Hematopoietic multipotent progenitor cell treated with erythropoietin and hydrocortisone succinate and interleukin-3 and kit ligand, for 6 days (in vitro differentiated cells): Measurements from ENCODE around the gene GUCA2B.

ENCODE experiments used
- DNase-seq: peaks from one replicate; pipeline ENCODE4 v3.0.0-alpha.2; 2015

GUCA2B gene

GRCh38 chr1:42143896-42144710 is 9.1 kb upstream of the GUCA2B start:
- DNase-seq: no peak

- no peak for DNase-seq
Measured at GRCh38 chr1:42144711-42145388, 8.4 kb upstream of the GUCA2B start.

GRCh38 chr1:42145389-42145716 is 7.9 kb upstream of the GUCA2B start:
- DNase-seq: no peak

- DNase-seq: no peak
Measured at GRCh38 chr1:42145764-42146625, 7.2 kb upstream of the GUCA2B start.

- DNase-seq: peak; percentile 79
Measured at GRCh38 chr1:42146626-42147320, 6.4 kb upstream of the GUCA2B start.

- DNase-seq: no peak
Measured at GRCh38 chr1:42148166-42148565, 5.0 kb upstream of the GUCA2B start.

GRCh38 chr1:42150651-42151050 is 2.6 kb upstream of the GUCA2B start:
- no peak for DNase-seq

GRCh38 chr1:42152119-42152518 is 1.1 kb upstream of the GUCA2B start:
- DNase-seq: no peak

GRCh38 chr1:42153624-42154023 is 414 bp downstream of the GUCA2B start:
- DNase-seq: no peak

GRCh38 chr1:42154685-42155084 is 1.5 kb downstream of the GUCA2B start:
- no peak for DNase-seq

- DNase-seq: no peak
Measured at GRCh38 chr1:42155362-42155761, 2.2 kb downstream of the GUCA2B start.

- peak; percentile 68 for DNase-seq
Measured at GRCh38 chr1:42157667-42158066, 4.5 kb downstream of the GUCA2B start.

- DNase-seq: no peak
Measured at GRCh38 chr1:42158189-42158588, 5.0 kb downstream of the GUCA2B start.

- no peak for DNase-seq
Measured at GRCh38 chr1:42162181-42162580, 9.0 kb downstream of the GUCA2B start.

GRCh38 chr1:42163114-42163513 is 9.9 kb downstream of the GUCA2B start:
- DNase-seq: no peak

GRCh38 chr1:42163536-42164503 is 10.6 kb downstream of the GUCA2B start:
- no peak for DNase-seq

- no peak for DNase-seq
Measured at GRCh38 chr1:42164551-42165420, 11.6 kb downstream of the GUCA2B start, which contains the start of gene GUCA2A. Gene GUCA2A, minus strand, starts transcription at chr1:42164745. Its CDS starts 33 bp downstream, at chr1:42164712.

- no peak for DNase-seq
Measured at GRCh38 chr1:42165511-42166210, 12.5 kb downstream of the GUCA2B start.

- DNase-seq: no peak
Measured at GRCh38 chr1:42167611-42168390, 14.6 kb downstream of the GUCA2B start.
